Ovary (tissue), 9 donors: ENCODE results near the gene PSMC3IP. TPM values are rescaled to one million over a fixed set of nuclear protein-coding genes. Genes with fewer than 3 reads are reported as not detected.
"Not testable (repeated sequence)": the region's sequence is repeated elsewhere in the genome, so short reads cannot be mapped to it uniquely, and the experiment has no call there.

Experiments used
- DNase-seq, 5 donors: peaks; one replicate each; pipeline ENCODE4 v3.0.0-alpha.2; 2019 to 2020
- H3K27ac ChIP-seq, 2 donors: fragments of 200-600 bp; one replicate each; pipeline versions ENCODE4 v1.5.1 to v1.8.0; 2019 to 2022
- H3K27me3 ChIP-seq: fragments of 200-600 bp; one replicate; pipeline ENCODE4 v1.8.0; 2022
- H3K36me3 ChIP-seq: fragments of 200-600 bp; sonication (generic); one replicate; pipeline ENCODE4 v1.5.1; 2019
- H3K4me1 ChIP-seq: one replicate; pipeline ENCODE4 v1.8.1; 2013; ENCODE audit warnings: mild to moderate bottlenecking, moderate library complexity; ENCODE audit not compliant: insufficient read depth
- H3K4me3 ChIP-seq: fragments of 200-600 bp; sonication (generic); one replicate; pipeline ENCODE4 v1.5.1; 2017
- H3K9me3 ChIP-seq, 2 donors: fragments of 200-600 bp in 1 of 2; sonication (generic) in 1 of 2; one replicate each; pipeline versions ENCODE4 v1.5.1 to v1.8.1; 2013 to 2019; ENCODE audit warnings: mild to moderate bottlenecking in 1 of 2, moderate library complexity in 1 of 2
- EP300 ChIP-seq: sonication (generic); formaldehyde crosslinking; IDR thresholded peaks from one replicate; pipeline ENCODE4 v1.6.1; 2017; ENCODE audit warnings: antibody characterized with exemption
- POLR2A ChIP-seq: fragments of 450-650 bp; IDR thresholded peaks from one replicate; pipeline ENCODE4 v1.6.1; 2017; ENCODE audit warnings: antibody characterized with exemption, mild to moderate bottlenecking, moderate library complexity
- WGBS, 3 donors: extraction: QIAGEN DNeasy Blood & Tissue Kit in 1 of 3; methylation state at CpG; one replicate each; pipeline versions ENCODE4 v1.1.5 to v1.1.7; 2013 to 2017; 5-methylcytosine and 5-hydroxymethylcytosine counted together
- intact Hi-C, 4 donors: fragments of 100-400 bp; cut with DNase I; formaldehyde crosslinking; loops; one replicate each; pipeline versions ENCODE4 v1.11.0 to v1.15.1; 2022 to 2023
- polyA plus RNA-seq, 2 donors: library from polyadenylated mRNA; stranded (reverse); fragments of 200-250 nt in 1 of 2; fragments of 350-450 nt in 1 of 2; fragmentation: Illumina TruSeq in 1 of 2; extraction: RNeasy Lipid Tissue Mini Kit (QIAGEN cat#74804) in 1 of 2; gene quantifications; one replicate each; pipeline ENCODE4 v1.2.3, GENCODE V29; 2013 to 2014
- total RNA-seq, 7 donors: library from RNA; depleted of rRNA in 2 of 7; stranded (reverse); fragments of >200 nt in 2 of 7; fragmentation: NEBNext Ultra II Directional in 3 of 7; extraction: Animal tissue kit (Norgen Biotek cat#: 25700) in 3 of 7; gene quantifications; one replicate each; pipeline versions ENCODE4 v1.1.0 to v1.2.4, GENCODE V29; 2016 to 2023
- TF ChIP-seq, protein P1 (sequence below), 3 donors: fragments of 450-650 bp in 2 of 3; fragments of 200-600 bp in 1 of 3; IDR thresholded peaks; one replicate each; pipeline versions ENCODE4 v1.5.1 to v1.8.0; 2016 to 2022; ENCODE audit warnings: antibody characterized with exemption in 3 of 3, mild to moderate bottlenecking in 1 of 3
- donor health status: DM: no; HTN: no; CAD: no; lungs with moderate emphysema.
- donor health status: DM: no; HTN: no; CAD: no.
- donor health status: Bipolar disorder and iron deficiency.
- donor health status: DM: yes; HTN: yes; CAD: no.
- donor health status: DM: no; HTN: no; CAD: no.
- donor health status: DM: yes; HTN: yes; CAD: no.

PSMC3IP gene
- total and polyA plus RNA-seq, 9 donors, result 1.4 to 7.5 (median 4.4) TPM

GRCh38 chr17:42544874-42545283, 32.6 kb downstream of the PSMC3IP start:
- Histone ChIP-seq H3K4me1 (peaks cover 16% of the 10 kb centered on the region), H3K36me3 (no peaks in the 10 kb centered on the region), H3K9me3 (no peaks in the 10 kb centered on the region), H3K27ac (no peak overlapping the region), H3K4me3 (no peak overlapping the region), H3K27me3 (no peaks in the 10 kb centered on the region)
- intact Hi-C loops, result no loop called here
- TF ChIP-seq EP300, result no peak
- TF ChIP-seq, protein P1, sequence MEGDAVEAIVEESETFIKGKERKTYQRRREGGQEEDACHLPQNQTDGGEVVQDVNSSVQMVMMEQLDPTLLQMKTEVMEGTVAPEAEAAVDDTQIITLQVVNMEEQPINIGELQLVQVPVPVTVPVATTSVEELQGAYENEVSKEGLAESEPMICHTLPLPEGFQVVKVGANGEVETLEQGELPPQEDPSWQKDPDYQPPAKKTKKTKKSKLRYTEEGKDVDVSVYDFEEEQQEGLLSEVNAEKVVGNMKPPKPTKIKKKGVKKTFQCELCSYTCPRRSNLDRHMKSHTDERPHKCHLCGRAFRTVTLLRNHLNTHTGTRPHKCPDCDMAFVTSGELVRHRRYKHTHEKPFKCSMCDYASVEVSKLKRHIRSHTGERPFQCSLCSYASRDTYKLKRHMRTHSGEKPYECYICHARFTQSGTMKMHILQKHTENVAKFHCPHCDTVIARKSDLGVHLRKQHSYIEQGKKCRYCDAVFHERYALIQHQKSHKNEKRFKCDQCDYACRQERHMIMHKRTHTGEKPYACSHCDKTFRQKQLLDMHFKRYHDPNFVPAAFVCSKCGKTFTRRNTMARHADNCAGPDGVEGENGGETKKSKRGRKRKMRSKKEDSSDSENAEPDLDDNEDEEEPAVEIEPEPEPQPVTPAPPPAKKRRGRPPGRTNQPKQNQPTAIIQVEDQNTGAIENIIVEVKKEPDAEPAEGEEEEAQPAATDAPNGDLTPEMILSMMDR (IDR thresholded peaks at IDR 0.05), result no peak
- TF ChIP-seq POLR2A, result no peak
- WGBS, 3 donors, result 68 to 73% (median 69%) methylated on average over 8 of the region's 8 CpGs
- no peak for DNase-seq

GRCh38 chr17:42543190-42544079, 34.1 kb downstream of the PSMC3IP start:
- no peak overlapping the region for H3K4me3 ChIP-seq
- H3K4me1 ChIP-seq, result peaks cover 14% of the 10 kb centered on the region
- WGBS, 3 donors, result 77 to 89% (median 81%) methylated on average over 39 of the region's 39 CpGs
- TF ChIP-seq, protein P1 (IDR thresholded peaks at IDR 0.05), result no peak
- TF ChIP-seq POLR2A (no peak), EP300 (no peak)
- no peak for DNase-seq
- H3K27ac ChIP-seq, result no peak overlapping the region
- no peaks in the 10 kb centered on the region for H3K36me3 ChIP-seq
- no peaks in the 10 kb centered on the region for H3K27me3 ChIP-seq
- H3K9me3 ChIP-seq, result no peaks in the 10 kb centered on the region
- intact Hi-C loops, result no loop called here

DNA sequence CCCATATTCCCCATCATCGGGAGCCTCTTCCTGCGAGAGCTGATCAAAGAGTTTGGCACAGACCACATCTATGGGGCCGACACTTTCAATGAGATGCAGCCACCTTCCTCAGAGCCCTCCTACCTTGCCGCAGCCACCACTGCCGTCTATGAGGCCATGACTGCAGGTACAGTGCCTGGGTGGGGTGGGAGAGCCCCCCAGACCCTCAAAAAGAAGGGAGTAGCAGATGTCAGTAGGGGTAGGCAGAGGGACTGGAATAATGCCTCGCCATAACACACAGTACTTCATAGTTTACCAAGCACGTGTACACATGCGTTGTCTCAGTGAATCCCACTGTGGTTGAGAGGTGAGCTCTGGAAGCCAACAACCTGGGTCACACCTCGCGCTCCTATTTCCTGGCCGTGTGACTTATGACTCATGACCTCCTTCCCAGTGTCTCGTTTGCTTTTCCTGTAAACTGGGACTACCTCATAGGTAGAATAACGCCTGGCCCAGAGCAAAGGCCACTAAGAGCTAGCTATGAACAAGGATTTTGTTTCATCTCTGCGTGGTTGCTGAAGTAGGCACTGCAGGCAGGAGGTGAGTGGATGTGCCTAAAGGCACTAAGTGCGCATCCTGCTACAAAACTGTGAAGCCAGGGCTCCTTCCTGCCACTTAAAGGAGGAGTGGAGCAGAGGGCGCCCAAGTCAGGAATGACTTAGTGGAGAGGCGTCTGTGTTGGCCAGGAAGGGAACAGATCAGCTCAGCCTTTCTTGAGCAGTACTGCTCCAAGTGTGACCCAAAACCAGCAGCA, 36.3 kb downstream of the PSMC3IP start:
- TF ChIP-seq EP300, result no peak
- TF ChIP-seq POLR2A, result no peak
- TF ChIP-seq, protein P1 (IDR thresholded peaks at IDR 0.05), result no peak
- intact Hi-C loops, result no loop called here
- no peaks in the 10 kb centered on the region for H3K36me3 ChIP-seq
- DNase-seq, result no peak
- no peaks in the 10 kb centered on the region for H3K9me3 ChIP-seq
- peaks cover 5% of the 10 kb centered on the region for H3K4me1 ChIP-seq
- no peak overlapping the region for H3K27ac ChIP-seq
- H3K27me3 ChIP-seq, result no peaks in the 10 kb centered on the region
- no peak overlapping the region for H3K4me3 ChIP-seq
- WGBS, 3 donors, result 75 to 79% (median 76%) methylated on average over 17 of the region's 17 CpGs

DNA sequence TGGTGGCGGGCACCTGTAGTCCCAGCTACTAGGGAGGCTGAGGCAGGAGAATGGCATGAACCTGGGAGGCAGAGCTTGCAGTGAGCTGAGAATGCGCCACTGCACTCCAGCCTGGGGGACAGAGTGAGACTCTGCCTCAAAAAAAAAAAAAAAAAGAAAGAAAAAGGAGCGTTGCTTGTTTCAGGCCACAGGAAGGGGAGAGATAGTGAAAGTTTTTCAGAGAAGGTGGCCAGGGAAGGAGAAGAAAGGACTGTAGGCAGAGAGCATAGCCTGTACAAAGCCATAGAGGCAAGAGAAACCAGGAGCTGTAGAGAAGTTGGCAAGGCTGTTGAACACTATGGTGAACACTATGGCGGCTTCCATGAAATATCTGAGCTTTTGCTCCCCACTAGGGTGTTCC, 37.0 kb downstream of the PSMC3IP start:
- H3K36me3 ChIP-seq, H3K27ac ChIP-seq: not testable (repeated sequence)

More for the DNA sequence above, 37.0 kb downstream of the PSMC3IP start:
- H3K9me3 ChIP-seq, H3K27me3 ChIP-seq, DNase-seq, H3K4me1 ChIP-seq, H3K4me3 ChIP-seq, intact Hi-C loops: not testable (repeated sequence)
- WGBS, 3 donors, result 78 to 84% (median 83%) methylated on average over 4 of the region's 4 CpGs
